Measurements from ENCODE around the gene DENND1A. TPM values are rescaled to one million over a fixed set of nuclear protein-coding genes. Genes with fewer than 3 reads are reported as not detected.
A peak's percentile ranks its signal among the peaks of the same experiment; 100 is the strongest.

The DENND1A gene
- total RNA-seq, 4 donors from 2014 or later = 37.1 to 55.3 (median 50.0) TPM

DNA sequence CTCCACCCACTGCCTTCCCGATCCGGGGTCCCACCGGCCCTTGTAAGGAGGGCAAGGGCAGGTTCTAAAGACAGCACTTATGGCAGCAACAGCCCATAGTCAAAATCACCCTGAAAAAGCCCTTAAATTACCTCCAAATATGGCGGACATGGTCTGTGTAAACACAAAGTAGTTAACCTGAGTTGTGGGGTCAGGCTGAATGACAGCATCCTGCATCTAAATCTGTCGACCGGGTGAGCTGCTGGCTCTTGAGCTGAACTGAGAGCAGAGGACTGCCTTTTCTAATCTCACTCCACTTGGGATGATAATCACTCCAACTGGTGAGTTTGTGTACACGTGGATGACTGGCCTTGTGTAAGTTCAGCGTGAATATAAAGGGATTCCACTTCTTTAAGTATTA is 249.6 kb downstream of the DENND1A start:
- H3K27me3 ChIP-seq = no peaks in the 10 kb centered on the region
- H3K27ac ChIP-seq = no peak overlapping the region
- TF ChIP-seq, protein P1, sequence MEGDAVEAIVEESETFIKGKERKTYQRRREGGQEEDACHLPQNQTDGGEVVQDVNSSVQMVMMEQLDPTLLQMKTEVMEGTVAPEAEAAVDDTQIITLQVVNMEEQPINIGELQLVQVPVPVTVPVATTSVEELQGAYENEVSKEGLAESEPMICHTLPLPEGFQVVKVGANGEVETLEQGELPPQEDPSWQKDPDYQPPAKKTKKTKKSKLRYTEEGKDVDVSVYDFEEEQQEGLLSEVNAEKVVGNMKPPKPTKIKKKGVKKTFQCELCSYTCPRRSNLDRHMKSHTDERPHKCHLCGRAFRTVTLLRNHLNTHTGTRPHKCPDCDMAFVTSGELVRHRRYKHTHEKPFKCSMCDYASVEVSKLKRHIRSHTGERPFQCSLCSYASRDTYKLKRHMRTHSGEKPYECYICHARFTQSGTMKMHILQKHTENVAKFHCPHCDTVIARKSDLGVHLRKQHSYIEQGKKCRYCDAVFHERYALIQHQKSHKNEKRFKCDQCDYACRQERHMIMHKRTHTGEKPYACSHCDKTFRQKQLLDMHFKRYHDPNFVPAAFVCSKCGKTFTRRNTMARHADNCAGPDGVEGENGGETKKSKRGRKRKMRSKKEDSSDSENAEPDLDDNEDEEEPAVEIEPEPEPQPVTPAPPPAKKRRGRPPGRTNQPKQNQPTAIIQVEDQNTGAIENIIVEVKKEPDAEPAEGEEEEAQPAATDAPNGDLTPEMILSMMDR (IDR thresholded peaks at IDR 0.05) = no peak
- TF ChIP-seq POLR2A (IDR thresholded peaks at IDR 0.05) = no peak
- H3K36me3 ChIP-seq = peaks cover 0 to 5% (median 0%) of the 10 kb centered on the region in 3 donors
- H3K4me3 ChIP-seq = no peak overlapping the region
- no peak for DNase-seq
- no peaks in the 10 kb centered on the region for H3K9me3 ChIP-seq
- H3K4me1 ChIP-seq = peaks cover 0 to 7% (median 0%) of the 10 kb centered on the region in 4 donors

DNA sequence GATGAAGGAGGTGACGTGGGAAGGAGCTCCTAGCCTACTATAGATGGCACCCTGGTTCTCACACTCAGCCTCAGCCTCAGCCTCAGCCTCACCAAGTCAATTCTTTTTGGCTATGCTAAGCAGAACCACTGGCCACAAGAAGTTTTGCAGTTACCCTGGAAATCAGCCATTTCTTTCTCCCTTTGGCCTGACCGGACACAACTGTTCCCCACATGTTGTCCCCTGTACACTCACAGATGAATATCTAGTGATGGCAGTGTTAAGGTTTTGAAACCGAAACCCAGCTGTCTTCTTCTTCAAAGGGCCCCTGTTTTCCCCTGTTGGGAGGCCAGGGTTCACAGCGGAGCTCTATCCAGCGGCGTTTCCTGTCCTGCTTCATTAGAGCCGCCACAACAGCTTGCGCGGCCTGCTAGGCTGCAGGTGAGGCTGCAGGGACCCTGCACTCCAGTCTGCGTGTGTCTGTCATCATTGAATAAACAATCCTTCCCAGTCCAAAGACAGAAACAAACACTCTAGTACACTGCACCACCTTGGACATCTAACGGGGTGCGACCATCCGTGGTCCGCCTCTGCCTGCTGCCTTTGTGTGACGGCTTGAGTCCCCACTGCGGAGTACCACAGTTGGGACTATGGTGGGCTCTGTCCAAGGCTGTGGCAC is 250.5 kb downstream of the DENND1A start:
- no peaks in the 10 kb centered on the region for H3K27me3 ChIP-seq
- H3K27ac ChIP-seq = peak overlapping the region in 3 of 4 donors; percentile 3 to 74 (median 10)
- TF ChIP-seq POLR2A (IDR thresholded peaks at IDR 0.05) = no peak
- TF ChIP-seq, protein P1 (IDR thresholded peaks at IDR 0.05) = no peak
- no peak overlapping the region for H3K4me3 ChIP-seq
- peak in 2 of 3 donors; percentile 77 to 78 for DNase-seq
- H3K9me3 ChIP-seq = no peaks in the 10 kb centered on the region
- H3K4me1 ChIP-seq = peaks cover 0 to 7% (median 0%) of the 10 kb centered on the region in 4 donors
- peaks cover 0 to 7% (median 0%) of the 10 kb centered on the region in 3 donors for H3K36me3 ChIP-seq

DNA sequence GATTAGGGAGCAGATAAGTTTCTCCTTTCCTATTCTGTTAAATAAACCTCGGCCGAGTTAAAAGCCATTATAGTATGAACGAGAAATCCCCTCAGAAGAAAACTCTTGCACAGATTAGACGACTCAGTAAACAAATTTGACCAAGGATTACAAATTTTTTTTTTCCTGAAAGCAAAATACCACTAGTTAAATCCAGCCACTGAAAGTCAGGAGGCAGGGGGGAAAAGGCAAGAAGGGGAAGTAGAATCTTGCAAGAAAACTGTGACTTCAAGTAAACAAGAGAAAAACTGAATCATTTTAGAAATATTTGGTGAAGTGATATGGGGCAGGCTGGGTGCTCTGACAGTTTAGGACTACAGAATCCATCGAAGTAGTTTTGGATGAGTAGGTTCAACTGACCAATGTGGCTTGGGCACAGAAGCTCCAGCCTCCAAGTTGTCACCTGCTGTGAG is 251.0 kb downstream of the DENND1A start:
- H3K27me3 ChIP-seq = no peaks in the 10 kb centered on the region
- TF ChIP-seq POLR2A (IDR thresholded peaks at IDR 0.05) = no peak
- TF ChIP-seq, protein P1 (IDR thresholded peaks at IDR 0.05) = no peak
- no peak for DNase-seq
- peaks cover 0 to 7% (median 0%) of the 10 kb centered on the region in 4 donors for H3K4me1 ChIP-seq
- H3K36me3 ChIP-seq = peaks cover 0 to 7% (median 0%) of the 10 kb centered on the region in 3 donors
- peak overlapping the region in 3 of 4 donors; percentile 3 to 74 (median 10) for H3K27ac ChIP-seq
- peaks cover 0 to 2% (median 0%) of the 10 kb centered on the region in 4 donors for H3K9me3 ChIP-seq
- H3K4me3 ChIP-seq = no peak overlapping the region

DNA sequence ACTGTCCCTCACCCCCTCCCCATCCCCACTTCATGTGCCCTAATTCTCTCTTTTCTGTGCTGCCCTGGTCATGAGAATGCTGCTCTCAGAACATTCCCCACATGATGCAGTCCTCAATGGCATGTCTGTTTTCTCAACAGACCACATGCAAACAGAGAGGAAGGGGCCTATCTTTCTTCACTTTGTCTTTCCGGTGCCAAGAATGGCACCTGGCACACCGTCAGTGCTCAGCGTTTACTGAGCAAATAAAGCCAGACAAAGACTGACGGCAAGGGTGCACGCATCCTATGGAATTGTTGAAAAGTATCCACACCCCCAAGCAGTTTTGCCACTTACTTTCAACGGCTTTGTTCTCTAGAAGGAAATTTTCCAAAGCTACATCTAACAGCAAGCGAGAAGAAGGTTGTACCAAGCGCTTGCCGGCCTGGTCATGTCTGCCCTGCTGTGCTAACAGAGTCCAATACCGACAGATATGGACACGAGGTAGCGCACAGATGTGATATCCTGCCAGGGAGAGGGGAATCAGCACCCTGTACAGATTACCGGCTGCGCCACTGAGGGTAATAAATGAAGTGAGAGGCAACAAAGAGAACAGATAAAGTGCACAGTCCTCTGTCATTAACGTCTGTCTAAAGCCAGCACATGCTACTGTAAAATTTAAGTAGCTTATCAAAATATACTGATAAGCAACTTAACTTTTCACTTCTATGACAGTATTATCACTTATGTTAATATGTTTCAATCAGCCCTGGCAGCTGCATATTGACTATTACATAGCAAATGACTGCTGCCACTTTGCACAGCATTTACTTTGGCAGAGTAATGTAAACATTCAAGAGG is 251.7 kb downstream of the DENND1A start:
- Histone ChIP-seq H3K9me3 (peaks cover 0 to 3% (median 0%) of the 10 kb centered on the region in 4 donors), H3K36me3 (peaks cover 0 to 7% (median 0%) of the 10 kb centered on the region in 3 donors), H3K27me3 (no peaks in the 10 kb centered on the region), H3K27ac (peak overlapping the region in 1 of 4 donors; percentile 74), H3K4me3 (no peak overlapping the region), H3K4me1 (peaks cover 0 to 7% (median 0%) of the 10 kb centered on the region in 4 donors)
- peak in 1 of 3 donors; percentile 51 for DNase-seq
- TF ChIP-seq POLR2A (IDR thresholded peaks at IDR 0.05) = no peak
- TF ChIP-seq, protein P1 (IDR thresholded peaks at IDR 0.05) = no peak

DNA sequence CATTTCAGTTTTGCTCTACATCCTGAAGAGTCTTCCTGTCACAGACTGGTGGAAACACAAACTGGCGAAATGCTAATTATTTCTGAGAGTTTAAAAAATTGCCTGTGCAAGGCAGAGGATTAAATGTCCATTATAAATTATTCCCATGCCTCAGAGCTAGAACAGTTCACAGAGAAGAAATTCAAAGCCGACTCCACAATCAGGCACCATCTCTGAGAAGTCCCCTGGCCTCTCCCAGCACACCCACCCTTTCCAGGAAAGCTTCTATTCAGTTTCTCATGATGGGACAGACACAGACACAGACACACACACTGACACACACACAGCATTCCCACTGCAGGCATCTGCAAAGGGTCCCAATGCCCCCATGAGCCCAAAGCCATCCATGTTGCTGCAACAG is 253.1 kb downstream of the DENND1A start:
- Histone ChIP-seq H3K9me3 (peaks cover 0 to 3% (median 0%) of the 10 kb centered on the region in 4 donors), H3K36me3 (peaks cover 0 to 7% (median 0%) of the 10 kb centered on the region in 3 donors), H3K4me1 (peaks cover 0 to 7% (median 0%) of the 10 kb centered on the region in 4 donors), H3K27ac (peak overlapping the region in 1 of 4 donors; percentile 74), H3K4me3 (no peak overlapping the region), H3K27me3 (no peaks in the 10 kb centered on the region)
- DNase-seq = no peak
- TF ChIP-seq, protein P1 (IDR thresholded peaks at IDR 0.05) = no peak
- no peak for TF ChIP-seq POLR2A (IDR thresholded peaks at IDR 0.05)
